CD4-positive, alpha-beta T cell treated with Interleukin-4 for 1 hour (primary cell): ENCODE results near the gene TJAP1.
"Not testable (repeated sequence)": the region's sequence is repeated elsewhere in the genome, so short reads cannot be mapped to it uniquely, and the experiment has no call there.

Experiments
- DNase-seq, 2 donors: peaks; one replicate each; pipeline ENCODE4 v3.0.0-alpha.2; 2020 to 2022

TJAP1 gene

DNA sequence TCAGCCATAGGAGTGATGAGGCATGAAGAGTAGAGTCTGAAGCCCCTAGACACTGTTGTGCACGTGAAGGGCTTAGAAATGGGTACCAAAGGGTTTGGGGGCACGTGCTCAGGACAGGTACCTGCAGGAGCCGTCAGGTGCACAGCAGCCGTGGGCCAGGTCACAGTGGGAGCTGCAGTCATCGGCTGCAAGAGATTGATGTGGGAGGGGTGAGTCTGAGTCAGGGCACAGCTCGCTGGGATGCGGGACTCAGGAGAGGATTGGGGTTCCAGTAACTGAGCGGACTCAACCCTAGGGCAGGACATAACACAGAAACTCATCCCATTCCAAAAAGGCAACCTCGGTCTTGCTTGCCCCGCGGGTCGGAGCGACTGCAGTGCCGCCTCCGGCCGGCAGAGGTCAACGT, 23.1 kb upstream of the TJAP1 start:
- peak; percentile 64 to 68 for DNase-seq

DNA sequence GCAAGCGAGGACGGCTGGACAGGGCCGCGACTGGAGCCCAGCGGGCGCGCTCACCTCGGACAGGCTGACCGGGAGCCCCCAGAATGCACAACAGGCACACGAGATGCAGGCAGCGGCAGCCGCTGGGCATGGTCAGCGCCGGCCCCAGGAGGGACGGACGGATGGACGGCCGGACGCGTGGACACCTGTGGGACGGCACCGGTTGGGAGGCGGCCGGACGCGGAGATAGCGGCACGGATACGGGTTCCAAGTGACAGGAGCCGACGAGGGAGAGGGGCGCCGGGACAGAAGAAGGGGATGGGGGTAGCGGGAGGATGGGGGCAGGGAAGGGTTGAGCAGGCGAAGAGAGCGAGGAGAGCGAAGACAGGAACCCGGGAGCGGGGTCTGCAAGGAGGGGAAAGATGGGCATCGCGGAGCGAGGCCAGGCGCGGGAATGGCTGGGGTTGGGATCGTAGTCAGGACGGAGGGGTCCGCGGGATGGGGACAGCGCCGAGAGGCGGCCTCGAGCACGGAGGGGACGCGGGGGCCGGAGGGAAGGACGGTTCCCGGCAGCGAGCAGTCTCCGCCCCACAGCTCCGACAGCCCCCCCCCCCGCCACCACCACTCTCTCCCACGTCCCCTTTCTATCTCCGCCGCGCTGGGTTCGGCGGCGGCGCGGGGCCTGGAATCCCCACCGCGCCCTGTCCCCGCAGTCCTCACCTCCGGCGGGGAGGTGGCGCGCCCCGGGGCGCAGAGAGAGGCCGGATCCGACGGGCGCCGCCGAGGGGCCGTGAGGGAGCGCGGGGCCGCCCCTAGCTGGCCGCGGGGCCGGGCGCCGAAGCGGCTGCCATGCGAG, 22.5 kb upstream of the TJAP1 start:
- DNase-seq = peak in 1 of 2 donors; percentile 30

DNA sequence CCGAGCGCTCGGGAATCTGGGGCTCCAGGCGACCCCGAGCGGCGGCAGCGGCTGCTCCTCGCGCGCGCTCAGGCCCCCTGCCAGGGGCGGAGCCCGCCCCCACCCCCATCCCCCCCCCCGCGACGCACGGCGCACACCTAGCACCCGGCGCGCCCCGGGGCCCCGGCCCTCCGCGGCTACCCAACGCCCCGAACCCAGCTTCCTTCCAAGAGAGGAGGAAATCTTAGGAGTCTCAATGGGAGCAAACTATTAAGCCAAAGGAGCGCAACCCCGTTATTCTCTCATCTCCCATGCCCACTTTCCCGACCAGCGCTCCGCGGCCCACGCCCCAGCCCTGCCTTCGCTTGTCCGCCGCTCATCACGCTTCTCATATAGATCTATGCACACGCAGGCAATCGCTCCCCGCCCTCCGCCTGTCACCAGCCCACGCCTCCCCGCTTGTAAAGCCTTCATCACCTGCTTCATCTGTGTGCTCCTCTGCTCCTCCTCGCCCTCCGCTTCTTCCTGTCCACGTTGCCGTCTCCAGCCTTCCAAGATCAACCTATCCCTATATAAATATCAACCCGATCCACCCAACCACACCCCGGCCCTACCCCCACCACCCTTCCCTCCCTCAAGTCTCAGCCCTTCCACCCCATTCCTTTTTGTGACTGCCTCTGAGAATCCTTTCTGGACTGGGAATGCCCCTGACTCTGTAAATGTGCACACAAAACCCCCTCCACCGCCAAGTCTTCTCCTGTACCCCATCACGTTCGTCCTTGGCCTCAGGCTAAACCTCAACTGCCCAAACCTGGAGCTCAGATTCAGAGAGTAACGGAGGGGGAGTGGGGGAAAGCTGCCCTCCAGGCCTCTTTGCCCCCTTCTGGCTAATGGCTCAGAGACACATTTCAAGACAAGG, 21.6 kb upstream of the TJAP1 start, which contains the start of gene DLK2:
Gene DLK2, minus strand, starts transcription at position 18 of the 898 bp plus-strand sequence. CDS start 723 bp downstream, outside the sequence.
- DNase-seq = peak; percentile 30 to 42

DNA sequence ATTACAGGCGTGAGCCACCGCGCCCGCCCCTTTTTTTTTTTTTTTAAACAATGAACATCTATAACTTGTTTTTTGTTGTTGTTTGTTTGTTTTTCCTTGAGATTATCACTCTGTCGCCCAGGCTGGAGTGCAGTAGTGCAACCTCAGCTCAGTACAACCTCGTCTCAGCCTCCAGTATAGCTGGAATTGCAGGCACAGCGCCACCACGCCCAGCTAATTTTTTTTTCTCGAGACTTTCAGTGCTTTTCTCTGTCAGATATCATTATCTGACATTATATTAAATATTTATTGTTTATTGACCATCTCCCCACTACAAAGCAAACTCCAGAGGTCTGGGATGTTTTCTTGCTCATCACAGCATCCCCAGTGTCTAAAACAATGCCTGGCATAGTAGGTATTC, 19.7 kb upstream of the TJAP1 start:
- DNase-seq = no peak

DNA sequence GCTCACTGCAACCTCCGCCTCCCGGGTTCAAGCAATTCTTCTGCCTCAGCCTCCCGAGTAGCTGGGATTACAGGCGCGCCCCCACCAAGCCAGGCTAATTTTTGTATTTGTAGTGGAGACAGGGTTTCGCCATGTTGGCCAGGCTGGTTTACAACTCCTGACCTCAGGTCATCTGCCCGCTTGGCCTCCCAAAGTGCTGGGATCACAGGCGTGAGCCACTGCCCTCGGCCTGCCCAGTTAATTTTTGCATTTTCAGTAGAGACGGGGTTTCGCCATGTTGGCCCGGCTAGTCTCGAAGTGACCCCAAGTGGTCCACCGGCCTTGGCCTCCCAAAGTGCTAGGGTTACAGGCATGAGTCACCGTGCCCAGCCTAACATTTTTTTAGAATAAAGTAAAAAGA, 19.2 kb upstream of the TJAP1 start:
- not testable (repeated sequence) for DNase-seq

DNA sequence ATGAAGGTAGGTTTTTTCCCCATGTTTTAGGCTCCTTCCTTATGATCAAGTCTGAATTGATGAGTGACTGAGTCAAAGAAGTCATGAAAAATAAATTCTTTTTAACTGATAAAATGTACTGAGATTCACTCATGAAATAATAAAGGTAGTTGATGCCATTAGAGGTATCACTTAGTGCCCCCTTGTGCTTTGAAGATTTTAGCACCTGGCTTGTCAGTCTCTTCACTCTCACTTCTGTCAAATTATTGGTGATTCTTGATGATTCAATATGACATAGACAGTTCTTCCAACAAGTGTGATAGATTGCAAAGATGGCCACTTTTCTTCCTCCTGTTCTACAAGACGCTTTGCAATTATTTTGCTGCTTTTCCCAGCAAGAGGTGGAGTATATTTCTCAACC, 17.8 kb upstream of the TJAP1 start:
- DNase-seq = no peak

DNA sequence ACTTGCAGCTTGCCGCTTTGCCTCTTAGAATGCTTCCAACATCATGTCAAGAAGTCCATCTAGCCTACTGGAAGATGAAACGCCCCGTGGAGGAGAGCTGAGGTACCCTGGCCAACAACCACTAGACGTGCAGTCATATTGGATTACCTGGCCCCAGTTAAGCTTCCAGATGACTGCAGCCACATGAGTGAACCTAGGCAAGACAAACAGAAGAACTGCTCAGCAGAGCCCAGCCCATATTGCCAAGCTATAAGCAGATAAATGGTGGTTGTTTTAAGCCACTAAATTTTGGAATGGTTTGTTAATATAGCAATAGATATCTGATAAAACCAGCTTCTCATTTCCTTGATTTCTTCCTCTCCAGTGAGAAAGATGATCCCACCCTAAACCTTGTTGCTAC, 17.3 kb upstream of the TJAP1 start:
- DNase-seq = no peak

DNA sequence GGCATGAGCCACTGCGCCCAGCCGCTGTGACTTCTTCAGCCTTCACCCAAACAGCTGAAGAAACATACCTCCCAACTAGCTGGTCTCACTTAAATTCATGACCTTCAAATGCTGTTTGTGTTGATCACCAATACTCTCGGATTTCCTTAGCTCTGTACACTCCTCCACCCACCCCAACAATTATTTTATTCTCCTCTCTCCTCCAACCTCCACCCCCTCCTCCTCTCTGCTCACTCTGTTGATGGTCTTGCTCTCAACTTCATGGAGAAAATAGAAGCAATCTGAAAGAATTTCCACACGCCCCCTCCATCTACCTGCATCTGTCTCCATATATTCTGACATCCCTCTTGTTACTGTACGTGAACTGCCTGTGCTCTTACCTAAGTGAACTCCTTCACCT, 15.4 kb upstream of the TJAP1 start:
- no peak for DNase-seq

DNA sequence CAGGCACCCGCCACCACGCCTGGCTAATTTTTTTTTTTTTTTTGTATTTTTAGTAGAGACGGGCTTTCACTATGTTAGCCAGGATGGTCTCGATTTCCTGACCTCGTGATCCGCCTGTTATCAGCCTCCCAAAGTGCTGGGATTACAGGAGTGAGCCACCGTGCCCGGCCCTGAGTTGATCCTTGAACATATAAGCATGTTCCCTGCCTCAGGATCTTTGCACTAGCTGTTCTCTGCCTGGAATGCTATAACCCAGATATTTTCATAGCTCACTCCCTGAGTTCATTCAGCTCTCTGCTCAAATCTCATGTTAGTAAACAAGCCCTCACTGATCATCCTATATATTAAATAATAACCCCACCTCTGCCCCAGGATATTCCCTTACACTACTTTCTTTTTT, 13.0 kb upstream of the TJAP1 start:
- DNase-seq = no peak

DNA sequence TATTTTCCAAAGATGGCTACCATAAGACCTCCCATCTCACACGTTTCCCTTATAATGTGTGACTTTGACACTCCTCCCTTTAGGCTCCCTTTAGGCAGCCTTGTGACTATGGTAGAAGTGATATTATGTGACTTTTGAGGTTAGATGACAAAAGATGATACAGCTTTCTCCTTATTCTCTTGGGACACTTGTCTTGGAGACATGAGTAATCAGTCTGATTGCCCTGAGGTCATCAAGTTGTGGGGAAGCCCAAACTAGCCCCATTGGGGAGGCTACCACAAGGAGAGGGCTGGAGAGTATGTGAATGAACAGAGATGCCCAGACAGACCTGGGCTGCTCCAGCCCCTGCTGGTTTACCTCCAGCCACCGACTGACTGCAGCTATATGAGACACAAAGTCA, 11.4 kb upstream of the TJAP1 start:
- DNase-seq = no peak

DNA sequence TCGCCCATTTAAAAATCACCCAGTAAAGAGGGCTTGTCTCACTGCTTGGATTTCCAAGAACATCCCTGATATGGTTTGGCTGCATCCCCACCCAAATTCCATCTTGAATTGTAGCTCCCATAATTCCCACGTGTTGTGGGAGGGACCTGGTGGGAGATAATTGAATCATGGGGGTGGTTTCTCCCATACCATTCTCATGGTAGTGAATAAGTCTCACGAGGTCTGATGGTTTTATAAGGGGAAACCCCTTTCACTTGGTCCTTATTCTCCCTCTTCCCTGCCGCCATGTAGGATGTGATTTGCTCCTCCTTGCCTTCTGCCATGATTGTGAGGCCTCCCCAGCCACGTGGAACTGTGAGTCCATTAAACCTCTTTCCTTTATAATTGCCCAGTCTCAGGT, 10.1 kb upstream of the TJAP1 start:
- DNase-seq = not testable (repeated sequence)

DNA sequence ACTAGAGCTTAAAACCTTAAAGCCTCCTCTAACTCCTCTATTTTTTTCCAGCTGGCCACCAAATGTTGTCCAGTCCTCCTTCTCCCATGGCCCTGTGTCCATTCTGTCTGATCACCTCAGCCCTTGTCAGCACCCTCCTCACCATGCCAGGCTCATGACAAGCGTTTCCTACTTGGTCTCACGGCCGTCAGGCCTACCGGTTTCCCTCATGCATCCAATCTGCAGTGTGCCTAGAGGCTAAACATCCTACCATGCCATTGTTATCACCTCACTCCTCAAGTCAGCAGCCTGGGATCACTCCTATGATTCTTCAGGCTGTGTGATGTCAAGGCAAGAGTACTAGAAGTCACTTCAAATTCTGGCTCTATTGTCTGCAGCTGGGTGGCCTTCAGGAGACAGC, 9.6 kb upstream of the TJAP1 start:
- DNase-seq = no peak

DNA sequence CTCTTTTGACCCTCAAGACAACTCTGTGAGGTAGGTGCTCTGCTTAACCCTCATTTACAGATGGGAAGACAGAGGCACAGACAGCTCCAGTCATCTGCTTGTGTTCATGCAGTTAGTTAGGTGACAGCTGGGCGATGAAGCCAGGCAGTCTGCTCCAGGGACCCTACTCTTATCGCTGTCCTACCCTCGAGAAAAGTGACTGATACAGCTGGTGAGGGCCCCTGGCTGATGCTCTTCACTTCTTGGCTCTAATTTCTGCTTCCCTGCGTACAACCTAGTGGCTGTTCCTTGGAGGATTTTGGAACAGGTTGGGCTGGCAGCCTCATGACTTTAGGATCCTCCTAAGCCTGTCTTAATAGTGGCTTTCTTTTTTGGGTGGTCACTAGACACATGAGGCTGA, 9.1 kb upstream of the TJAP1 start:
- no peak for DNase-seq

DNA sequence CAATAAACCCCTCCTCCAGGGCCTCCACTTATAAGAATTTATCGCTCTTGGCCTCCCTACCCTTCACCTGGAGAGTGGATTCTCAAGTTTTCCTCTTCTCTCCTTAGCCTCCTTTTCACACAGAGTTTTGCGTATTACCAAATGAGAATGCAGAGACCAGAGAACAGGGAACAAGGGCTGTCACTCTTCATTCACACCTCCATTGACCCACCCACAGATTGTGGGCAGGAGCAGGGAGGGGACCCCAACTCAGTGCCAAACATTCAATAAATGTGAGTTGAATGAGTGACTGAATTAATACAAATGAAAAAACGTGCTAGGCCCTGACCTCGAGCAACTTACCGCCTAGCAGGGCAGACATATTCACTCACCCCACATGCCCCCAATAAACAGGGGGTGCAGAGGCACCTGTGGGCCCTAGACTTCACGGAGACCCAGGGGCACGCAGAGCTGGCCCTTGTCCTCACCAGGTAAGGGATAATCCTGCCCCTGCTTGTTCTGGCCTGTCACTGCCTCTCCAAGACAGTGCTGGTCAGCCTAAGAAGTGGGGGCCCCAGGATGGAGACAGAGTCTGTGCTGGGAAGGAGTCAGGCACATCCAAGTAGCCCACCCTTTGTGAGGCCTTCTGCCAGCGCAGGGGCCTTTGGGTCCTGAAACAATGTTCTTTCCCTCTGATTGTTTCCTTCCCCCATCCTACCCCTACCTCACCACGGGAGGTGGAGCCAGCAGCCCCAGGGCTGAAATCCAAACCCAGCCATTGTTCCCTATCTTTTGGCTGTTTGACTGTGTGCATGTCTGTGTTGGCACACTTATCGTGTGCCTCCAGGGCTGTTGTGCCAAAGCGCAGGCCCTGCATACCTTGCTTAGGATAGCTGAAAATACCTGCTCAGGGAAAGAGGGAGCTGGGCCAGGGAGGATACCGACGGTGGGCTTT, 8.4 kb upstream of the TJAP1 start:
- no peak for DNase-seq

DNA sequence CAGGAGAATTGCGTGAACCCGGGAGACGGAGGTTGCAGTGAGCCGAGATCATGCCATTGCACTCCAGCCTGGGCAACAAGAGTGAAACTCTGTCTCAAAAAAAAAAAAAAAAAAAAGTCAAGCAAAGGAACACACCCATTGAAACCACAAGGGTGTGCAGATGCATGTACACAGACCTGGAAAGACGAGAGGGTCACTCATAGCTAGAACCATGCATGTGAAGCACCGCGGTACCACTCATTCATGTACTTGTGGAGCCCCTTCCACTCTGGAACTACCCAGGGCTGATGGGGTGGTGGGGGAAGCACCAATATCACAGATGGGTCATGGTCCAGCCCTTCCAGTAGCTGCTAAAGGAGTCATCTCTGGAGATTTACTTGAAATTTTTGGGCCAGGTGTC, 7.4 kb upstream of the TJAP1 start:
- DNase-seq = no peak

DNA sequence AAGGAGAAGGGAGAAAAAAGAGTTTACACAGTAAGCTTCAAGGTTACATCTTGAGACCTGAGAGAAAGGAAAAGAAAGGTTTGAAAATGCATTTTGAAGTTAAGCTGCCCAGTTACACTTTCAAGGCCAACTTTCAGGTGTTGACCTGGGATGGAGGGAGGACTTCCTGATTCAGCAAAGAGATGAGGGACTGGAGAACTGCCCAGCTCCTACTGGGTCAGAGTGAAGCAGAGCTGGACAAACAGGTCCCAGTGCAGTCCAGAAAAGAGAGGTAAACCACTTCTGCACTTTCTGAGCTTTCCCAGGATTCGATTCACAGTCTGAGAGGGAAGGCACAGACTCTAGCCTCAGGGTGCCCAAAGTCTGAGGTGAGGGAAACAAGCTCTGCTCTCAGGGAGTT, 6.0 kb upstream of the TJAP1 start:
- DNase-seq = no peak

DNA sequence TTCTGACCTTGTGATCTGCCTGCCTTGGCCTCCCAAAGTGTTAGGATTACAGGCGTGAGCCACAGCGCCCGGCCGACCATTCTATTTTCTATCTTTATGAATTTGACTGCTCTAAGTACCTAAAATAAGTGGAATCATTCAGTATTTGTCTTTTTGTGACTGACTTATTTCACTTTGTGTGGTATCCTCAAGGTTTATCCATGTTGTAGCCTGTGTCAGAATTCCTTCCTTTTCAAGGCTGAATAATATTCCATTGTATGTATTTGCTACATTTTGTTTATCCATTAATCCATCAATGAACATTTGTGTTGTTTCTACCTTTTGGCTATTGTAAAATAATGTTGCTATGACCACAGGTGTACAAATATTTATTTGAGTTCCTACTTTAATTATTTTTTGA, 4.9 kb upstream of the TJAP1 start:
- no peak for DNase-seq

DNA sequence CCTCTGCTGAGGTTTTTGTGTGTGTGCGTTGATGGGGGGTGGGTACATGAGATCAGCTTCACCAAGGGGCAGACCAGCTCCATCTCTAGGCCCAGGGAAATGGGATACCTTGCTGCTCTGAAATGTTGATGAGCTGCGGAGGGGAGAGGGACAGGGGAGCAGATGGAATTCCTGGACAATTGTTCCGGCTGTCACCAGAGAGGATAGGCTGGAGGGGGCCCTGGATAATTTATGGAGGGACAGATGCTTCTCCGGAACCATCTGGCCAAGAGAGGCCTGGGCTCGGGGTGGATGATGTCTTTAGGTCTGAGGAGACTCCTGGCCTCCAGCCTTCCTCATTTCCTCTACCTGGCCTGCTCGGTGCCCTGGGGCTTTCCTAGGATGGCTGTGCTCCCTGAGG, 1.9 kb upstream of the TJAP1 start:
- no peak for DNase-seq

DNA sequence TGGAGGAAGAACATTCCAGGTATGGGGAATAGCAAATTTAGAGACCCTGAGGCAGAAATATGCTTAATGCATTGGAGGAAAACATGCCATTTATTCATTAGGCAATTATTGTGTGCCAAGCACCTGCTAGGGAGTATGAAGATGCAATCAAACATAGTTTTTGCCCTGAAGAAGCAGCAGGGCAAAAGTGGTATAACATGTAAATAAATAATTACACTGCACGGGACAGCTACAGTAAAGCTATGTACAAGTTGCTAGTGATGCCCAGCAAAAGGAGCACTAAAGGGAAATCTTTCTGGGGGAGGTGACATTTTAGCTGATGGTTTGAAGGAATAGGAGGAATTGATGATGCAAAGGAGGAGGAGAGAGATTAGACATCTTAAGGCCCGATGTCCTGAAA, 624 bp upstream of the TJAP1 start:
- DNase-seq = peak in 1 of 2 donors; percentile 26

DNA sequence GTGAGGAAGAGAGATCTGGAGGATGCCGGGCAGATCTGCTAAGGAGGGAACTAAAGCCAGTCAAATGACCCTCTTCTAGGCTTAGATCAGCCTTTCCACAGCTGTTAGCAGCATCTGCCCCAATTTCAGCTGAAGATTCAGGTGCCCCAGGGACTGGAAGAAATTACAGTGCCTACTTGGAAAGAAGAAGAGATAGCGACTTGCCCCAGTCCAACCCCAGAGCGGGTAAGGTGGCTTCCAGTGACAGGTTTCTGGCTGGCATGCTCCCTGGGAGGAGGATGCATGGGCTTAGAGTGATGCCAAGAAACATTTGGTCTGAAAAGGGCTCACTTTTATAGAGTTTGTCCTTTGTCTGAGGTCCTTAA, 620 bp downstream of the TJAP1 start:
- DNase-seq = peak in 1 of 2 donors; percentile 26

DNA sequence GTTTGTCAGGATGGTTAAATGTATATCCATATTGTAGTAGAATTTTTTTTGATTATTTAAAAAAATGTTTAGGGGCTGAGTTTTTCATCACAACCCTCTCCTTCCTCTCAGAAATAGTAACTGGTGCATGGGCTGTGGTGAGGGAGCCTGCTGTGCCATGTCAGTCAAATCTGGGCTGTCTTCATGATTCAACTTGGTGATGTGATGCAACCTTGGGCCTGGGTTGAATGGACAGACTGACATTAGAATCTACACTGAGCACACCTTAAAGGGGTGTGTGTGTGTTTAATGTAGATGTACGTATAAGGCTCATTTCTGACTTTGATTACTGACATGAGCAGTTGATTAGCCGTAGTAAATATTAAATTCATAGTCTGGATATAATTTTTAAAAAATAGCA, 3.7 kb downstream of the TJAP1 start:
- DNase-seq = no peak

DNA sequence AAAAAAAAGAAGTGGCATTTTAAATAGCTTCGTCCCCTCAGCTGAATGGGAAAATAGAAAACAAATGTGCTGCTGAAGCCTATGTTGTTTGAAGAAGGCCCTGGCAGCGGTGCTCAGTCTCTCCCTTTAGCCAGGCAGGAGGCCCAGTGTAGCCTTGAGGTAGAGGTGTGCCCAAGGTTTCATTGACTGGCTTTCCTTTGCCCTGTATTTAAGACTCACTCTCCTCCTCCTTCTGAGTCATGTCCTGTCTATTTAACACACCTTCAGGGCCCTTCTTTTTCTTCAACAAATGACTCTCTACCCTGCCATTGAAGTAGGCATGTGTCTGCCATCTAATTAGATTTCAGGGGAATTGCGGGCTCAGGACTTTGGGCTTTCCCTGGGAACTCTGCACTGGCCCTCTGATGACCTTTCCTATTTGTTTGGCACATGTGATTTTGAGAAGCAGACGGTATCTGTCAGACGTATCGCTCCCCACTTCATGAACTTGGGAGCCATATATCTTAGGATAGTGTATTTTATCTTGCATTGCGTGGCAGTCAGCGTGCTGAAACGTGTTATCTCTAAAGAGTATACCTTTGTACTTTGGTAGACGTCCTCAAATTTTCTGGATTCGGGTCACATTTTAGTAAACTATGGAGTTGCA, 4.3 kb downstream of the TJAP1 start:
- DNase-seq = no peak
